BLaER1 treated with 17β-estradiol and CSF1 and Interleukin-3, amounts not matched to agents 10 nM and 100 nM (cell line): ENCODE results near the gene BTBD2.

Experiments used
- H3K27ac ChIP-seq, 11 experiments: shearing (Covaris generic); formaldehyde crosslinking; 2 replicates each; pipeline ENCODE4 v1.8.1; 2022
- H3K27me3 ChIP-seq, 11 experiments: shearing (Covaris generic); formaldehyde crosslinking; 2 replicates each; pipeline ENCODE4 v1.8.1; 2022
- H3K36me3 ChIP-seq, 11 experiments: shearing (Covaris generic); formaldehyde crosslinking; 2 replicates each; pipeline ENCODE4 v1.8.1; 2022
- H3K4me1 ChIP-seq, 10 experiments: shearing (Covaris generic); formaldehyde crosslinking; 2 replicates each; pipeline ENCODE4 v1.8.1; 2022
- H3K4me2 ChIP-seq, 11 experiments: shearing (Covaris generic); formaldehyde crosslinking; 2 replicates each; pipeline ENCODE4 v1.8.1; 2022
- H3K4me3 ChIP-seq, 10 experiments: shearing (Covaris generic); formaldehyde crosslinking; 2 replicates each; pipeline ENCODE4 v1.8.1; 2022
- H3K9ac ChIP-seq, 11 experiments: shearing (Covaris generic); formaldehyde crosslinking; 2 replicates each; pipeline ENCODE4 v1.8.1; 2022
- H3K9me3 ChIP-seq, 11 experiments: shearing (Covaris generic); formaldehyde crosslinking; replicated peaks in 1 of 11; 2 replicates each; pipeline ENCODE4 v1.8.1; 2022
- H4K20me1 ChIP-seq, 11 experiments: shearing (Covaris generic); formaldehyde crosslinking; 2 replicates each; pipeline ENCODE4 v1.8.1; 2022
- Cebpa-rat ChIP-seq, 11 experiments: shearing (Covaris generic); IDR thresholded peaks; 2 replicates each; pipeline ENCODE4 v1.8.1; 2022

The BTBD2 gene

DNA sequence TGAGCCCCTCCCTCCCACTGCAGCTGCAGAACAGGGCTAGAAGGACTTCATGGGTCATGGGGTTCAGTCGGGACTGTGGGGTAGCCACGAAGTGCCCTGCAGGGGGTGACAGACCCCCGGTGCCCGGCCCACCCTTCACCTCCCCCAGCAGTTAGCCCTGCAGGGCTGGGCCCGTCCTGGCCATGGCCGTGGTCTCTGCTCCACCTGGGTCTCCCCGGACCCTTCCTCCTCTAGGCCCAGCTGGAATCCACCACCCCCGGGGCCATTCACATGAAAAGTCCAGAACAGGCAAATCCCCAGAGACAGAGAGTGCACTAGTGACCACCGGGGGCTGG lies 18.3 kb upstream of the BTBD2 start:
- Histone ChIP-seq H4K20me1 (peaks cover 0 to 18% (median 15%) of the 10 kb centered on the region in 11 experiments; a peak in 16 of 22 replicates), H3K36me3 (peaks cover 13 to 18% (median 16%) of the 10 kb centered on the region in 11 experiments), H3K4me3 (peak overlapping the region in 1 of 10 experiments; percentile 17; a peak in 2 of 20 replicates), H3K9ac (peak overlapping the region in 7 of 11 experiments; percentile 33 to 73 (median 62); a peak in 8 of 22 replicates), H3K4me2 (peak overlapping the region; percentile 82 to 99 (median 97)), H3K27me3 (no peaks in the 10 kb centered on the region), H3K9me3 (peaks cover 8 to 17% (median 12%) of the 10 kb centered on the region in 11 experiments; a peak in 21 of 22 replicates), H3K4me1 (peaks cover 32 to 84% (median 49%) of the 10 kb centered on the region in 10 experiments), H3K27ac (peak overlapping the region in 8 of 11 experiments; percentile 30 to 76 (median 68); a peak in 9 of 22 replicates)
- no peak for TF ChIP-seq Cebpa-rat (IDR thresholded peaks at IDR 0.05)

GRCh38 chr19:2033115-2033824 lies 17.8 kb upstream of the BTBD2 start:
- no peaks in the 10 kb centered on the region for H3K27me3 ChIP-seq

GRCh38 chr19:2032296-2032941 lies 16.9 kb upstream of the BTBD2 start:
- Histone ChIP-seq H3K27me3 (no peaks in the 10 kb centered on the region), H3K4me3 (peak overlapping the region in 8 of 10 experiments; percentile 33 to 63 (median 50); a peak in 13 of 20 replicates), H3K36me3 (peaks cover 0 to 4% (median 2%) of the 10 kb centered on the region in 11 experiments; a peak in 13 of 22 replicates), H3K4me1 (peaks cover 36 to 84% (median 60%) of the 10 kb centered on the region in 10 experiments), H3K9ac (peak overlapping the region; percentile 55 to 77 (median 69); a peak in 20 of 22 replicates), H3K4me2 (peak overlapping the region; percentile 82 to 99 (median 97)), H4K20me1 (peaks cover 0 to 6% (median under 1%) of the 10 kb centered on the region in 11 experiments; a peak in 6 of 22 replicates), H3K27ac (peak overlapping the region; percentile 45 to 76 (median 68); a peak in 21 of 22 replicates), H3K9me3 (peaks cover 8 to 17% (median 12%) of the 10 kb centered on the region in 11 experiments; a peak in 21 of 22 replicates)
- no peak for TF ChIP-seq Cebpa-rat (IDR thresholded peaks at IDR 0.05)

More at GRCh38 chr19:2033115-2033824, 17.8 kb upstream of the BTBD2 start:
- Histone ChIP-seq H3K36me3 (peaks cover 8 to 13% (median 11%) of the 10 kb centered on the region in 11 experiments), H4K20me1 (peaks cover 0 to 14% (median 9%) of the 10 kb centered on the region in 11 experiments; a peak in 16 of 22 replicates), H3K9ac (peak overlapping the region; percentile 33 to 77 (median 69); a peak in 15 of 22 replicates), H3K4me1 (peaks cover 32 to 84% (median 54%) of the 10 kb centered on the region in 10 experiments), H3K4me2 (peak overlapping the region; percentile 82 to 99 (median 97)), H3K27ac (peak overlapping the region in 10 of 11 experiments; percentile 19 to 76 (median 68); a peak in 16 of 22 replicates), H3K4me3 (peak overlapping the region in 6 of 10 experiments; percentile 3 to 57 (median 40); a peak in 6 of 20 replicates), H3K9me3 (peaks cover 8 to 17% (median 12%) of the 10 kb centered on the region in 11 experiments; a peak in 21 of 22 replicates)
- TF ChIP-seq Cebpa-rat (IDR thresholded peaks at IDR 0.05), result no peak

DNA sequence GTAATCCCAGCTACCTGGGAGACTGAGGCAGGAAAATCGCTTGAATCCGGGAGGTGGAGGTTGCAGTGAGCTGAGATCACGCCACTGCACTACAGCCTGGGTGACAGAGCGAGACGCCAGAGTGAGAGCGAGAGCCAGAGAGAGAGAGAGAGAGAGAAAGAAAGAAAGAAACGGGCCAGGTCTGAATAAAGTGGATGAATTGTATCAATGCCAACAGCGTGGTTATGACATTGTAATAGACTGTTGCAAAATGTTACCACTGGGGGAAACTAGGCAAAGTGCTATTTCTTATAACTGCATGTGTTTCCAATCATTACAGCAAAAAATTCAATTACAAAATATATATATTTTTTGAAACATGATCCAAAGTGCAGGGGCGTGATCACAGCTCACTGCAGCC lies 11.8 kb upstream of the BTBD2 start:
- no peaks in the 10 kb centered on the region for H3K27me3 ChIP-seq
- no peak; a peak in 1 of 22 replicates for TF ChIP-seq Cebpa-rat (IDR thresholded peaks at IDR 0.05)
- H3K9ac ChIP-seq, result peak overlapping the region in 2 of 11 experiments; percentile 3 to 17; a peak in 1 of 22 replicates
- H3K36me3 ChIP-seq, result no peaks in the 10 kb centered on the region
- H3K9me3 ChIP-seq, result peaks cover 0 to 7% (median 4%) of the 10 kb centered on the region in 11 experiments; a peak in 13 of 22 replicates
- H4K20me1 ChIP-seq, result no peaks in the 10 kb centered on the region
- H3K27ac ChIP-seq, result peak overlapping the region in 6 of 11 experiments; percentile 14 to 32 (median 27); a peak in 5 of 22 replicates
- no peak overlapping the region for H3K4me3 ChIP-seq
- H3K4me2 ChIP-seq, result peak overlapping the region in 8 of 11 experiments; percentile 11 to 97 (median 46); a peak in 12 of 22 replicates
- H3K4me1 ChIP-seq, result peaks cover 14 to 72% (median 47%) of the 10 kb centered on the region in 10 experiments

DNA sequence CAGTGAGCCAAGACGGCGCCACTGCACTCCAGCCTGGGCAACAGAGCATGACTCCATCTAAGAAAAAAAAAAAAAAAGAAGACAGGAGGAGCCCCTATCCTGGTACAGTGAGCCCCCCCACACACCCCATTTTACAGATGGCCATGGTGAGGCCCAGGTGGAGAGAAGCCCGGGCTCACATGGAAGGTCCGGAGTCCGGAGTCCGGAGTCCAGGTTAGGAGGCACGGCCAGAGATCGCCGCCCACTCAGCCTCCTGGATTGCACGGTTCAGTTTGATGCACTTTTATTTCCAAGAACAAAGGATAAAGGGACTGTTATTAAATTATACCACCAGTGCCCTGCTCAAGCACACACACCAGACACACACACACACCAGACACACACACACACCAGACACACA lies 11.3 kb upstream of the BTBD2 start:
- H3K4me3 ChIP-seq, result no peak overlapping the region
- H3K27me3 ChIP-seq, result no peaks in the 10 kb centered on the region
- peak overlapping the region in 2 of 11 experiments; percentile 3 to 17; a peak in 1 of 22 replicates for H3K9ac ChIP-seq
- peak overlapping the region in 6 of 11 experiments; percentile 14 to 32 (median 28); a peak in 3 of 22 replicates for H3K27ac ChIP-seq
- H3K4me2 ChIP-seq, result peak overlapping the region in 6 of 11 experiments; percentile 11 to 97 (median 52); a peak in 6 of 22 replicates
- no peak for TF ChIP-seq Cebpa-rat (IDR thresholded peaks at IDR 0.05)
- peaks cover 0 to 7% (median 4%) of the 10 kb centered on the region in 11 experiments; a peak in 13 of 22 replicates for H3K9me3 ChIP-seq
- peaks cover 8 to 67% (median 41%) of the 10 kb centered on the region in 10 experiments for H3K4me1 ChIP-seq
- no peaks in the 10 kb centered on the region for H4K20me1 ChIP-seq
- no peaks in the 10 kb centered on the region for H3K36me3 ChIP-seq

- H3K4me1 ChIP-seq, result peaks cover 10 to 36% (median 25%) of the 10 kb centered on the region in 10 experiments
- no peaks in the 10 kb centered on the region for H4K20me1 ChIP-seq
- no peaks in the 10 kb centered on the region for H3K36me3 ChIP-seq
- no peak overlapping the region for H3K9ac ChIP-seq
- no peak overlapping the region for H3K4me2 ChIP-seq
- no peak overlapping the region for H3K27ac ChIP-seq
- H3K9me3 ChIP-seq, result peaks cover 0 to 7% (median 4%) of the 10 kb centered on the region in 11 experiments; a peak in 13 of 22 replicates
- H3K4me3 ChIP-seq, result no peak overlapping the region
- TF ChIP-seq Cebpa-rat (IDR thresholded peaks at IDR 0.05), result no peak
- H3K27me3 ChIP-seq, result no peaks in the 10 kb centered on the region
Measured at GRCh38 chr19:2022289-2022688, 6.8 kb upstream of the BTBD2 start.

- peaks cover 6 to 31% (median 21%) of the 10 kb centered on the region in 10 experiments; a peak in 19 of 20 replicates for H3K4me1 ChIP-seq
- H3K4me3 ChIP-seq, result no peak overlapping the region
- TF ChIP-seq Cebpa-rat (IDR thresholded peaks at IDR 0.05), result no peak
- no peak overlapping the region for H3K9ac ChIP-seq
- no peak overlapping the region for H3K4me2 ChIP-seq
- H3K27ac ChIP-seq, result no peak overlapping the region
- no peaks in the 10 kb centered on the region for H4K20me1 ChIP-seq
- H3K27me3 ChIP-seq, result no peaks in the 10 kb centered on the region
- H3K36me3 ChIP-seq, result no peaks in the 10 kb centered on the region
- peaks cover 0 to 7% (median 4%) of the 10 kb centered on the region in 11 experiments; a peak in 13 of 22 replicates for H3K9me3 ChIP-seq
Measured at GRCh38 chr19:2021453-2022140, 6.1 kb upstream of the BTBD2 start.

GRCh38 chr19:2018752-2019151 lies 3.2 kb upstream of the BTBD2 start:
- H4K20me1 ChIP-seq, result no peaks in the 10 kb centered on the region; a peak in 2 of 22 replicates
- H3K9ac ChIP-seq, result no peak overlapping the region; a peak in 1 of 22 replicates
- H3K27me3 ChIP-seq, result no peaks in the 10 kb centered on the region
- H3K27ac ChIP-seq, result no peak overlapping the region
- H3K9me3 ChIP-seq, result no peaks in the 10 kb centered on the region
- peaks cover 10 to 36% (median 28%) of the 10 kb centered on the region in 10 experiments; a peak in 18 of 20 replicates for H3K4me1 ChIP-seq
- H3K4me2 ChIP-seq, result peak overlapping the region in 1 of 11 experiments; percentile 41; a peak in 2 of 22 replicates
- no peak overlapping the region for H3K4me3 ChIP-seq
- TF ChIP-seq Cebpa-rat (IDR thresholded peaks at IDR 0.05), result no peak
- H3K36me3 ChIP-seq, result no peaks in the 10 kb centered on the region
